GM21367 (cell line): ENCODE measurements around the gene TEX54.
A peak's percentile ranks its signal among the peaks of the same experiment; 100 is the strongest.
"Not testable (repeated sequence)": the region's sequence is repeated elsewhere in the genome, so short reads cannot be mapped to it uniquely, and the experiment has no call there.

Experiments used
- ATAC-seq: cut with Tn5 transposase; IDR thresholded peaks from one replicate; pipeline ENCODE4 v1.9.1; 2021; ENCODE audit not compliant: unreplicated experiment

Gene TEX54

GRCh38 chr11:62855571-62856332 is 23.1 kb upstream of the TEX54 start:
- ATAC-seq, result peak; percentile 69

GRCh38 chr11:62854825-62855570 is 22.4 kb upstream of the TEX54 start:
- ATAC-seq, result no peak

- no peak for ATAC-seq
Measured at GRCh38 chr11:62854013-62854824, 21.6 kb upstream of the TEX54 start.

- ATAC-seq, result no peak
Measured at GRCh38 chr11:62853279-62853965, 20.8 kb upstream of the TEX54 start.

DNA sequence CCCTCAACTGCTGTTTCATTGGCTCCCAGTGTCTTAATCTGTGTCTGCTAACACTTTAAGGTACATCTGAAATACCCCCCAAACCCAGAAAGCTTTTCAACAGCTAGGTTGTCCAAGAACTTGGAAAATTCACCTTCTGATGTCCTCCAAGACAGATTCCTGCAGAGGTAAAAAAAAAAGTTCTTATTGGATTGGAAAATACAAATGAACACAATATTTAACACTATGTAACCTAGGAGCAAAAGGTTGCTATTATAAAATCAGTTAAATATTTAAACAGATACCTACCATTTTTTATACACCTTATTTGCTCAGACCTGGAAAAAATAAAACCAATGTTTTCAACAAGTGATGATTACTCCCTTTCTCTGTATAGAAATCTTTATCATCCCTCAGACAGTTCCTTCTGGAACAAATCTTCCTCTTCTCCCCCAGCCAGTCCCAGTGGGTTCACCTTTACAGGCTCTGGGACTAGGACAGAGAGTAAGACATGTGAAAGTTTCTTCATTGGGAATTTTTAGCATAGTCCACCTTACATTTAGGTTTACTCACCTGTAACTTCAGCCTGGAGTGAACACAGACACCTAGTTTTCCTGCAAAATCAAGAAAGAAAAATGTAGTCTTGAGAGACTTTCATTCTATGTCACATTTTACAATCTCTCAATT is 20.0 kb upstream of the TEX54 start:
- ATAC-seq, result no peak

DNA sequence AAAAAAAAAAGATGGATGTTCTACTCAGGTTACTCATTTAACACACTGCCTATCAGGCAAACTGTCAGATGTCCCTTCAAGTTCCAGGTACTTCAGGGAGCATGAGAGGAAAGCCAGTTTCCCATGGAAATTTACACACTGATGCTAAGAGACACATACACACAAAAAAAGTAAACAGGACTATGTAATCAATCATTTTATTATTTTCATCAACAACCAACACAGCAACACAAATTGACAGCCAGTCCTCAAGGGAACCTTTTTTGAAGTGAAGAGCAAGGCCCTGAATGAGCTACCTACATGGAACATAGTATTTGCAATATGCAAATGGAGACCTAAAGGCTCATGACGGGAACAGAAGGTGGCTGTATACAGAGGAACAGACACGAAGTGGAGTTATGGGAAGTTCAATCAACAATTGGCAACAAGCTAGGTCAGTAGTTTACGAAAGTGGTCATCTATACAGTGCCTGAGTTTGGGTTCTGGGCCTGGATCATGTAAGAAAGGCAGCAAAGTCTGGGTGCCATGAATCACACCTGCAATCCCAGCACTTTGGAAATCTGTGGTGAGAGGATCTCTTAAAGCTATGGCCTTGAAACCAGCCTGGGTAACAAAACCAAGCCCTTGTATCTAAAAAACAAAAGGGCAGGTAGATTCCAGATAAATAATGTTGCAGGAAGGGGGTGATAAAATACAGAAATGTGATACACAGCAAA is 19.3 kb upstream of the TEX54 start:
- ATAC-seq, result no peak

- ATAC-seq, result no peak
Measured at GRCh38 chr11:62850911-62851806, 18.5 kb upstream of the TEX54 start.

- ATAC-seq, result no peak
Measured at GRCh38 chr11:62847767-62848314, 15.2 kb upstream of the TEX54 start.

GRCh38 chr11:62846177-62846576 is 13.5 kb upstream of the TEX54 start:
- ATAC-seq, result no peak

DNA sequence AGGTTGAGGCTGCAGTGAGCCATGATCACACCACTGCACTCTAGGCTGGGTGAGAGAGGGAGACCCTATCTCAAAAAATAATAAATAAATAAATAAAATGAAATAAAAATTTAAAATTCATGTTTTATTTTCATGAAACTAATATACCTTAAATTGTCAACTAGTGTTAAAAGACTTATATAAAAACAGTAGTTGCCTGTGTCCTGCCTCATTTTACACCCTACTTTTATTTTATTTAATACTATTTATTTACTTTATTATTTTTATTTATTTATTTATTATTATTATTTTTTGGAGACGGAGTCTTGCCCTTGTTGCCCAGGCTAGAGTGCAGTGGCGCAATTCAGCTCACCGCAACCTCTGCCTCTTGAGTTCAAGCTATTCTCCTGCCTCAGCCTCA is 11.5 kb upstream of the TEX54 start:
- ATAC-seq, result no peak

DNA sequence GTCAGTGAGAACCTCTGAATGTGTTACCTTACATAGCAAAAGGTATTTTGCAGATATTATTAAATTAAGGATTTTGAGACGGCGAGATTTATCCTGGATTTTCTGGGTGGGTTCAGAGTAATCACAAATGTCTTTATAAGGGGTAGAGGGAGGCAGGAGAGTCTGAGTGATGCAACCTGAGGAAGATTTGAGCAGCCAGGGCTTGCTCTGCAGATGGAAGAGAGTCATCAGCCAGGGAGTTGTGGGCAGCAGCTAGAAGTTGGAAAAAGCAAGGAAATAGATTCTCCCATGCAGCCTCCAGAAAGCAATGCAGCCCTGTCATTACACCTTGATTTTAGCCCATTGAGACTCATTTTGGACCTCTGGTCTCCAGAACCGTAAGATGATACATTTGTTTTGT is 10.8 kb upstream of the TEX54 start:
- no peak for ATAC-seq

DNA sequence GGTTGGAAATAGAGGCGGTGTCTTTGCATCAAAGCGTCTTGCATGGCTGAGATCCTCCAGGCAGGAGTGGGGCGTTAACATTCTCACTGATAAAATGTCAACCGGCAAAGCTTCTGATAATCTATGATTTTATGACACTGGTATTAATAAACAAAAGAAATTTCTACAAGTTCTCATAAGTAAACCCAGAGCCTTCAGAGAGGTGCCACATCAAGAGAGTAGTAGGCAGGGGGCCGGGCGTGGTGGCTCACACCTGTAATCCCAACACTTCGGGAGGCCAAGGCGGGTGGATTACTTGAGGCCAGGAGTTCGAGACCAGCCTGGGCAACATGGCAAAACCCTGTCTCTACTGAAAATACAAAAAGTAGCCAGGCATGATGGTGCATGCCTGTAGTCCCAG is 10.2 kb upstream of the TEX54 start:
- not testable (repeated sequence) for ATAC-seq

- ATAC-seq, result no peak
Measured at GRCh38 chr11:62842171-62842741, 9.6 kb upstream of the TEX54 start.

- peak; percentile 39 for ATAC-seq
Measured at GRCh38 chr11:62841361-62842170, 8.9 kb upstream of the TEX54 start.

DNA sequence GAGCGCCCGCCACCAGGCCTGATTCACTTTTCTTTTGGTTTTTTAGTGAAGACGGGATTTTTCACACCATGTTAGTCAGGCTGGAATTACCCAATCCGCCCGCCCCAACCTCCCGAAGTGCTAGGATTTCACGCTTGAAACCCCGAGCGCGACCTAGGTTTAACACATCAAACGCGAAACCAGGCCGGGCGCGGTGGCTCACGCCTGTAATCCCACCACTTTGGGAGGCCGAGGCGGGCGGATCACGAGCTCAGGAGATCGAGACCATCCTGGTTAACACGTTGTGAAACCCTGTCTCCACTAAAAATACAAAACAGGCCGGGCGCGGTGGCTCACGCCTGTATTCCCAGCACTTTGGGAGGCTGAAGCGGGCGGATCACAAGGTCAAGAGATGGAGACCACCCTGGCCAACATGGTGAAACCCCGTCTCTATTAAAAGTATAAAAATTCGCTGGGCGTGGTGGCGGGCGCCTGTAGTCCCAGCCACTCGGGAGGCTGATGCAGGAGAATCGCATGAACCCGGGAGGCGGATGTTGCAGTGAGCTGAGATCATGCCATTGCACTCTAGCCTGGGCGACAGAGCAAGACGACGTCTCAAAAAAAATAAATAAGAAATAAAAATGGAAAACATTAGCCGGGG is 8.2 kb upstream of the TEX54 start:
- not testable (repeated sequence) for ATAC-seq

- ATAC-seq, result peak; percentile 41
Measured at GRCh38 chr11:62839050-62839945, 6.7 kb upstream of the TEX54 start, which contains the start of gene WDR74. TSS of gene WDR74 (minus strand) at chr11:62839590. CDS start at chr11:62839570, 20 bp downstream.
